Neuronal stem cell (in vitro differentiated cells): ENCODE results near the gene MICAL1.

Experiments
- DNase-seq: peaks from one replicate; pipeline ENCODE4 v3.0.0-alpha.2; 2013; ENCODE audit warnings: low spot score
- H2AFZ ChIP-seq: one replicate; pipeline ENCODE4 v1.6.1; 2013; ENCODE audit warnings: mild to moderate bottlenecking, low read length, inconsistent platforms
- H2AK5ac ChIP-seq: 2 replicates; pipeline ENCODE4 v1.6.1; 2013; ENCODE audit warnings: low read depth, mild to moderate bottlenecking, inconsistent platforms, low read length, moderate library complexity, mixed read lengths
- H2BK120ac ChIP-seq: 2 replicates; pipeline ENCODE4 v1.6.1; 2013; ENCODE audit warnings: low read depth, mild to moderate bottlenecking, inconsistent platforms, low read length, moderate library complexity, mixed read lengths
- H2BK12ac ChIP-seq: one replicate; pipeline ENCODE4 v1.6.1; 2013; ENCODE audit warnings: low read length, inconsistent platforms
- H2BK15ac ChIP-seq: 2 replicates; pipeline ENCODE4 v1.6.1; 2013; ENCODE audit warnings: mild to moderate bottlenecking, low read length, inconsistent platforms, mixed read lengths
- H2BK5ac ChIP-seq: one replicate; pipeline ENCODE4 v1.6.1; 2013; ENCODE audit warnings: inconsistent platforms, mild to moderate bottlenecking, low read length, moderate library complexity
- H3K14ac ChIP-seq: one replicate; pipeline ENCODE4 v1.6.1; 2013; ENCODE audit warnings: low read length, inconsistent platforms
- H3K18ac ChIP-seq: 2 replicates; pipeline ENCODE4 v1.6.1; 2013; ENCODE audit warnings: low read length, inconsistent platforms
- H3K23ac ChIP-seq: 2 replicates; pipeline ENCODE4 v1.6.1; 2013; ENCODE audit warnings: low read depth, mild to moderate bottlenecking, mixed read lengths, low read length, inconsistent platforms; ENCODE audit not compliant: poor library complexity
- H3K27ac ChIP-seq: replicated peaks from 3 replicates; pipeline ENCODE4 v1.5.1; 2013; ENCODE audit warnings: low read length, inconsistent platforms
- H3K27me3 ChIP-seq, 3 experiments: 2 replicates each; pipeline ENCODE4 v1.6.1; 2013; ENCODE audit warnings: low read length in 3 of 3, mild to moderate bottlenecking in 2 of 3, inconsistent platforms in 1 of 3, low read depth in 1 of 3, mixed read lengths in 1 of 3, moderate library complexity in 1 of 3; ENCODE audit not compliant: control insufficient read depth in 3 of 3, insufficient read depth in 3 of 3
- H3K36me3 ChIP-seq, 2 donors: replicated peaks in 1 of 2; 2 replicates each; pipeline ENCODE4 v1.6.1; 2013; ENCODE audit warnings: low read length in 2 of 2; ENCODE audit not compliant: control insufficient read depth in 2 of 2, insufficient read depth in 2 of 2
- H3K4ac ChIP-seq: 2 replicates; pipeline ENCODE4 v1.6.1; 2013; ENCODE audit warnings: inconsistent platforms, mild to moderate bottlenecking, low read length, moderate library complexity
- H3K4me1 ChIP-seq, 2 donors: 1 replicate in 1 of 2; 2 replicates in 1 of 2; pipeline ENCODE4 v1.6.1; 2013; ENCODE audit warnings: low read length in 2 of 2, low read depth in 1 of 2; ENCODE audit not compliant: control insufficient read depth in 2 of 2, insufficient read depth in 1 of 2
- H3K4me2 ChIP-seq: one replicate; pipeline ENCODE4 v1.6.1; 2013; ENCODE audit warnings: mild to moderate bottlenecking, low read length, inconsistent platforms; ENCODE audit not compliant: insufficient read depth, poor library complexity, severe bottlenecking
- H3K4me3 ChIP-seq, 2 donors: 2 replicates each; pipeline ENCODE4 v1.5.1; 2013; ENCODE audit warnings: low read length in 2 of 2, mild to moderate bottlenecking in 2 of 2, inconsistent platforms in 1 of 2, moderate library complexity in 1 of 2
- H3K79me1 ChIP-seq: one replicate; pipeline ENCODE4 v1.6.1; 2013; ENCODE audit warnings: low read depth, mild to moderate bottlenecking, inconsistent platforms, low read length, moderate library complexity
- H3K9ac ChIP-seq: one replicate; pipeline ENCODE4 v1.6.1; 2013; ENCODE audit warnings: mild to moderate bottlenecking, low read depth, low read length, inconsistent platforms; ENCODE audit not compliant: poor library complexity
- H3K9me3 ChIP-seq, 2 donors: replicated peaks in 1 of 2; 2 replicates each; pipeline versions ENCODE3 to v1.6.1; 2013; ENCODE audit warnings: low read length in 2 of 2, mild to moderate bottlenecking in 2 of 2, inconsistent platforms in 1 of 2, low read depth in 1 of 2, mixed read lengths in 1 of 2, moderate library complexity in 1 of 2; ENCODE audit not compliant: control insufficient read depth in 2 of 2, insufficient read depth in 1 of 2
- H4K8ac ChIP-seq: one replicate; pipeline ENCODE4 v1.6.1; 2013; ENCODE audit warnings: low read depth, mild to moderate bottlenecking, inconsistent platforms, low read length, moderate library complexity
- H4K91ac ChIP-seq: one replicate; pipeline ENCODE4 v1.6.1; 2013; ENCODE audit warnings: low read length, low read depth, mild to moderate bottlenecking, inconsistent platforms; ENCODE audit not compliant: poor library complexity
- WGBS, 2 donors: extraction: QIAGEN DNeasy Blood & Tissue Kit; methylation state at CpG; one replicate each; pipeline ENCODE4 v1.1.7; 2013; ENCODE audit warnings: missing lambda C conversion rate in 2 of 2, mixed read lengths in 1 of 2; ENCODE audit not compliant: insufficient read length in 2 of 2, insufficient replicate concordance in 1 of 2; ENCODE audit errors: extremely low coverage in 2 of 2; 5-methylcytosine and 5-hydroxymethylcytosine counted together

The MICAL1 gene

DNA sequence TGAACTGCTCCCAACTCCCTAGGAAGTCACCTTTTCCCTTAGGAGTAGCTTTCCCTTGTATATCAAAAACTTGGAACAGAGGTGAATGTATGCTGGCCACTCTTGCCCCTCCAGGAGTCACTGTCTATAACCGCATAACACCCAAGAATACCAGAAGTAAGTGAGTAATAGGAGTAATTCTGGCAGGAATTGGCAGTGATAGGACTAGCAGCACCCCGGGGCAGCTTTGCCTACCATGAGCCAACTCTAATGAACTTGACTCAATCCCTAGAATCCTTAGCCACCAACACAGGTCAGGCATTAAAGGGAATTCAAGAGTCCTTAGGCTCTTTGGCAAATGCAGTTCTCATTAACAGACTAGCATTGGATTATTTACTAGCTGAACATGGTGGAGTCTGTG is 44.5 kb downstream of the MICAL1 start:
- no peak overlapping the region for H2BK15ac ChIP-seq
- H2BK12ac ChIP-seq, result no peak overlapping the region
- H3K36me3 ChIP-seq, result no peaks in the 10 kb centered on the region
- no peak overlapping the region for H3K18ac ChIP-seq
- no peak overlapping the region for H3K23ac ChIP-seq
- no peak overlapping the region for H4K91ac ChIP-seq
- no peak overlapping the region for H3K14ac ChIP-seq
- H3K9ac ChIP-seq, result no peak overlapping the region
- DNase-seq, result no peak
- H4K8ac ChIP-seq, result no peak overlapping the region
- H2AK5ac ChIP-seq, result no peak overlapping the region
- no peak overlapping the region for H3K27ac ChIP-seq
- H3K4ac ChIP-seq, result no peak overlapping the region
- H3K4me1 ChIP-seq, result no peaks in the 10 kb centered on the region
- whole genome bisulfite sequencing, 2 donors, result no CpG with 5 or more reads among the region's 2 CpGs
- H3K4me3 ChIP-seq, result no peak overlapping the region
- H2BK120ac ChIP-seq, result no peak overlapping the region
- H3K27me3 ChIP-seq, result no peaks in the 10 kb centered on the region
- H3K4me2 ChIP-seq, result no peak overlapping the region
- no peak overlapping the region for H2BK5ac ChIP-seq
- H3K79me1 ChIP-seq, result no peaks in the 10 kb centered on the region
- no peak overlapping the region for H2AFZ ChIP-seq
- H3K9me3 ChIP-seq, result no peaks in the 10 kb centered on the region

- Histone ChIP-seq H2AFZ (no peak overlapping the region), H2BK15ac (no peak overlapping the region), H3K9me3 (no peaks in the 10 kb centered on the region), H3K14ac (no peak overlapping the region), H3K9ac (no peak overlapping the region), H3K18ac (no peak overlapping the region), H3K27ac (no peak overlapping the region), H3K4me2 (no peak overlapping the region), H3K23ac (no peak overlapping the region), H3K4me1 (peaks cover 0 to 5% of the 10 kb centered on the region in 2 donors), H2BK5ac (no peak overlapping the region), H3K4me3 (no peak overlapping the region), H4K91ac (no peak overlapping the region), H3K79me1 (no peaks in the 10 kb centered on the region), H3K4ac (no peak overlapping the region), H2BK120ac (no peak overlapping the region), H2BK12ac (no peak overlapping the region), H3K36me3 (no peaks in the 10 kb centered on the region), H2AK5ac (no peak overlapping the region), H3K27me3 (no peaks in the 10 kb centered on the region), H4K8ac (no peak overlapping the region)
- DNase-seq, result no peak
- WGBS, 2 donors, result no CpG with 5 or more reads among the region's 4 CpGs
Measured at GRCh38 chr6:109406196-109406595, 49.4 kb downstream of the MICAL1 start.

DNA sequence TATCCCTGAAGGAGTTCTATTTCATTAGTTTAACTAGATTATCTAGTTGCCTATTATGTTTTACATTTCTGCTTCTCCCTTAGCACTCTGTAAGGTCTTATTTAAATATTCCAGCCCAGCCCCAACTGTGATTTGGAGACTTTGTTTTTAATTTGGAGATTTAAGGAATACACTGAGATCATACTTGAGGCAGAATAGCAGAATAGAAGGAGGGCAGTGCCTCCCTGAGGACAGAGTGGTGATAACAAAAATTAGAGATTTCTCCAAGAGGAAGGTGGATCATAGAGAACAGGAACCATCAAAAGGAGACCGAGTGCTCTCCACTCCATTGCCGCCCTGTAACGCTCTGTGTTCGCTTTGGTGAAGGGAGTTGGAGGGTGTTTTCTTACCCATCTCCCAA is 58.6 kb downstream of the MICAL1 start:
- H2BK15ac ChIP-seq, result no peak overlapping the region
- no peak overlapping the region for H3K27ac ChIP-seq
- H2AFZ ChIP-seq, result no peak overlapping the region
- H3K36me3 ChIP-seq, result no peaks in the 10 kb centered on the region
- no peak overlapping the region for H3K4me3 ChIP-seq
- H2BK120ac ChIP-seq, result no peak overlapping the region
- no peak overlapping the region for H4K91ac ChIP-seq
- DNase-seq, result no peak
- H4K8ac ChIP-seq, result no peak overlapping the region
- no peak overlapping the region for H3K9ac ChIP-seq
- no CpG with 5 or more reads among the region's 4 CpGs for WGBS, 2 donors
- no peak overlapping the region for H2BK5ac ChIP-seq
- no peak overlapping the region for H2BK12ac ChIP-seq
- H3K4me1 ChIP-seq, result no peaks in the 10 kb centered on the region
- no peaks in the 10 kb centered on the region for H3K9me3 ChIP-seq
- H3K4me2 ChIP-seq, result no peak overlapping the region
- no peak overlapping the region for H3K4ac ChIP-seq
- no peak overlapping the region for H3K18ac ChIP-seq
- no peak overlapping the region for H2AK5ac ChIP-seq
- no peak overlapping the region for H3K23ac ChIP-seq
- H3K27me3 ChIP-seq, result no peaks in the 10 kb centered on the region
- H3K79me1 ChIP-seq, result no peaks in the 10 kb centered on the region
- no peak overlapping the region for H3K14ac ChIP-seq

GRCh38 chr6:109396046-109396718 is 59.4 kb downstream of the MICAL1 start:
- Histone ChIP-seq H3K23ac (no peak overlapping the region), H3K4me3 (no peak overlapping the region), H4K8ac (no peak overlapping the region), H3K9me3 (no peaks in the 10 kb centered on the region), H2BK120ac (no peak overlapping the region), H3K27ac (no peak overlapping the region), H2BK15ac (no peak overlapping the region), H2BK12ac (no peak overlapping the region), H3K4me1 (no peaks in the 10 kb centered on the region), H2BK5ac (no peak overlapping the region), H2AFZ (no peak overlapping the region), H4K91ac (no peak overlapping the region), H3K4me2 (no peak overlapping the region), H3K4ac (no peak overlapping the region), H3K36me3 (no peaks in the 10 kb centered on the region), H3K18ac (no peak overlapping the region), H3K79me1 (no peaks in the 10 kb centered on the region), H3K14ac (no peak overlapping the region), H3K9ac (no peak overlapping the region), H2AK5ac (no peak overlapping the region), H3K27me3 (no peaks in the 10 kb centered on the region)
- no peak for DNase-seq
- no CpG with 5 or more reads among the region's 12 CpGs for WGBS, 2 donors
